Lung (tissue), 12 donors: ENCODE measurements around the gene NTSR2. TPM values are rescaled to one million over a fixed set of nuclear protein-coding genes. Genes with fewer than 3 reads are reported as not detected.

Experiments
- ATAC-seq: fragments of 200-7000 bp; cut with Tn5 transposase; one replicate; pipeline ENCODE4 v1.9.1; 2020; ENCODE audit warnings: moderate number of reproducible peaks; ENCODE audit not compliant: insufficient read depth, low FRiP score
- DNase-seq, 3 donors: peaks; one replicate each; pipeline ENCODE4 v3.0.0-alpha.2; 2013 to 2017
- H3K27ac ChIP-seq, 2 donors: one replicate each; pipeline ENCODE4 v1.5.1; 2013; ENCODE audit warnings: mild to moderate bottlenecking in 2 of 2, moderate library complexity in 2 of 2, control low read depth in 1 of 2, inconsistent platforms in 1 of 2, low read depth in 1 of 2, low read length in 1 of 2
- H3K27me3 ChIP-seq, 3 donors: one replicate each; pipeline ENCODE4 v1.5.1; 2013; ENCODE audit warnings: low read length in 2 of 3; ENCODE audit not compliant: control insufficient read depth in 3 of 3, insufficient read depth in 3 of 3
- H3K36me3 ChIP-seq, 4 donors: one replicate each; pipeline ENCODE4 v1.5.1; 2013; ENCODE audit warnings: low read length in 4 of 4, mild to moderate bottlenecking in 1 of 4, moderate library complexity in 1 of 4; ENCODE audit not compliant: control insufficient read depth in 4 of 4, insufficient read depth in 4 of 4
- H3K4me1 ChIP-seq, 5 donors: one replicate each; pipeline ENCODE4 v1.5.1; 2013; ENCODE audit warnings: low read length in 5 of 5, mild to moderate bottlenecking in 2 of 5, moderate library complexity in 1 of 5; ENCODE audit not compliant: control insufficient read depth in 5 of 5, insufficient read depth in 5 of 5
- H3K4me3 ChIP-seq: one replicate; pipeline ENCODE4 v1.5.1; 2013; ENCODE audit warnings: mild to moderate bottlenecking, control low read depth, moderate library complexity
- H3K9ac ChIP-seq, 2 donors: one replicate each; pipeline ENCODE4 v1.5.1; 2013; ENCODE audit warnings: low read length in 2 of 2, control low read depth in 1 of 2; ENCODE audit not compliant: insufficient read depth in 1 of 2
- H3K9me3 ChIP-seq, 4 donors: one replicate each; pipeline ENCODE4 v1.5.1; 2013; ENCODE audit warnings: low read length in 3 of 4, mild to moderate bottlenecking in 1 of 4, moderate library complexity in 1 of 4; ENCODE audit not compliant: control insufficient read depth in 4 of 4, insufficient read depth in 3 of 4
- CTCF ChIP-seq: IDR thresholded peaks from 2 replicates; pipeline ENCODE4 v1.5.1; 2012; ENCODE audit warnings: mild to moderate bottlenecking; ENCODE audit errors: control extremely low read depth, extremely low read depth
- WGBS, 2 donors: extraction: QIAGEN DNeasy Blood & Tissue Kit; methylation state at CpG; one replicate each; pipeline ENCODE4 v1.1.7; 2013; 5-methylcytosine and 5-hydroxymethylcytosine counted together
- polyA plus RNA-seq, 2 donors: library from polyadenylated mRNA; stranded (reverse); fragments of 200-250 nt; gene quantifications; one replicate each; pipeline ENCODE4 v1.2.1, GENCODE V29; 2013
- total RNA-seq, 2 donors: library from RNA; depleted of rRNA in 1 of 2; stranded (reverse); fragments of >200 nt in 1 of 2; gene quantifications; one replicate each; pipeline ENCODE4 v1.2.1, GENCODE V29; 2014 to 2021
- donor health status: control.
- donor health status: control.
- donor health status: Bipolar disorder and iron deficiency.
- donor health status: healthy.
- donor health status: DM: yes; HTN: yes; CAD: no.

The NTSR2 gene
- total and polyA plus RNA-seq, 4 donors: not detected

- Histone ChIP-seq H3K36me3 (peaks cover 0 to 14% (median 3%) of the 10 kb centered on the region in 4 donors), H3K9me3 (no peaks in the 10 kb centered on the region), H3K27me3 (no peaks in the 10 kb centered on the region), H3K4me1 (peaks cover 0 to 2% (median 0%) of the 10 kb centered on the region in 5 donors), H3K27ac (no peak overlapping the region), H3K4me3 (no peak overlapping the region), H3K9ac (no peak overlapping the region)
- no peak for TF ChIP-seq CTCF
- WGBS, 2 donors: 89 to 91% methylated on average over 14 of the region's 14 CpGs
- DNase-seq (no peak), ATAC-seq (no peak)
Observed at GRCh38 chr2:11616097-11616687, 53.8 kb downstream of the NTSR2 start.

DNA sequence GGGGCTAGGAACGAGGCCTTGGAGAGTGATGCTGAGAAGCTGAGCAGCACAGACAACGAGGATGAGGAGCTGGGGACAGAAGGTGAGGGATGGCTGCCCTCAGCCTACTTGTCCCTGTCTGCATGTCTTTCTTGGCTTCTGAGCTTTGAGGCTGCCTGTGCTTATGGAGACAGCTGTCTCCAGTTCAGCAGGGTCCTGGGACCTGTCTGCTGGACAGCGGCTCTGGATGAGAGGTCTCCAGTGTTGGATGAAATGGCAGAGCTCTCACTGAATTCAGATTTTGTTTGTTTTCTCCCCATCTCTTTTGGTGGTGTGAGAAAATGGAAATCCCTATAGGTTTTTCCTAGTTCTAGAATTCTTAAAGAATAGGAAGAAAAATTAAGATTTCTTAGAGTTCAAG lies 54.8 kb downstream of the NTSR2 start:
- TF ChIP-seq CTCF: no peak
- Histone ChIP-seq H3K27ac (no peak overlapping the region), H3K4me3 (no peak overlapping the region), H3K9me3 (no peaks in the 10 kb centered on the region), H3K27me3 (no peaks in the 10 kb centered on the region), H3K36me3 (peaks cover 0 to 14% (median 3%) of the 10 kb centered on the region in 4 donors), H3K9ac (no peak overlapping the region), H3K4me1 (peaks cover 0 to 2% (median 0%) of the 10 kb centered on the region in 5 donors)
- DNase-seq (no peak), ATAC-seq (no peak)
- 88 to 93% methylated on average over 3 of the region's 3 CpGs for WGBS, 2 donors

GRCh38 chr2:11613297-11613696 lies 56.7 kb downstream of the NTSR2 start:
- Histone ChIP-seq H3K27me3 (no peaks in the 10 kb centered on the region), H3K36me3 (peaks cover 0 to 5% (median 1%) of the 10 kb centered on the region in 4 donors), H3K4me3 (no peak overlapping the region), H3K9me3 (no peaks in the 10 kb centered on the region), H3K9ac (no peak overlapping the region), H3K4me1 (peaks cover 0 to 2% (median 0%) of the 10 kb centered on the region in 5 donors), H3K27ac (no peak overlapping the region)
- no peak for DNase-seq
- 91 to 92% methylated on average over 5 of the region's 5 CpGs for WGBS, 2 donors
- no peak for ATAC-seq
- TF ChIP-seq CTCF: no peak
